Keratinocyte (primary cell): ENCODE measurements around the gene MAGI2. TPM values are rescaled to one million over a fixed set of nuclear protein-coding genes. Genes with fewer than 3 reads are reported as not detected.

Experiments used
- DNase-seq: peaks from one replicate; pipeline ENCODE4 v3.0.0-alpha.2; 2011; ENCODE audit warnings: low read depth, missing footprints, low spot score
- FAIRE-seq: peaks from 2 replicates; lab custom pipeline; 2011; peaks lifted over from hg19 to GRCh38; lab: Jason Lieb, UNC
- H2AFZ ChIP-seq: 2 replicates; pipeline ENCODE4 v1.6.0; 2012; ENCODE audit warnings: low read length, control low read depth, inconsistent platforms; ENCODE audit not compliant: control insufficient read depth
- H3K27ac ChIP-seq: 2 replicates; pipeline ENCODE4 v1.5.1; 2011; ENCODE audit warnings: low read length; ENCODE audit not compliant: control insufficient read depth, insufficient read depth
- H3K27me3 ChIP-seq: 3 replicates; pipeline ENCODE4 v1.6.0; 2011; ENCODE audit warnings: low read length; ENCODE audit not compliant: control insufficient read depth, insufficient read depth; ENCODE audit errors: extremely low read depth
- H3K36me3 ChIP-seq, 2 experiments: 2 replicates in 1 of 2; 3 replicates in 1 of 2; pipeline ENCODE4 v1.5.1; 2011; ENCODE audit warnings: low read length in 2 of 2, mild to moderate bottlenecking in 1 of 2; ENCODE audit not compliant: control insufficient read depth in 2 of 2, insufficient read depth in 2 of 2; ENCODE audit errors: extremely low read depth in 1 of 2
- H3K4me1 ChIP-seq: 3 replicates; pipeline ENCODE4 v1.5.1; 2011; ENCODE audit warnings: low read length; ENCODE audit not compliant: control insufficient read depth, insufficient read depth; ENCODE audit errors: extremely low read depth
- H3K4me2 ChIP-seq: 3 replicates; pipeline ENCODE4 v1.6.0; 2011; ENCODE audit warnings: low read depth, low read length; ENCODE audit not compliant: control insufficient read depth, insufficient read depth; ENCODE audit errors: extremely low read depth
- H3K4me3 ChIP-seq, 3 experiments: fragments of 200-600 bp in 1 of 3; sonication (generic) in 1 of 3; 2 replicates in 2 of 3; 3 replicates in 1 of 3; pipeline ENCODE4 v1.5.1; 2011 to 2016; ENCODE audit warnings: low read length in 3 of 3, mild to moderate bottlenecking in 3 of 3, control low read depth in 2 of 3, inconsistent platforms in 1 of 3, low read depth in 1 of 3, mixed read lengths in 1 of 3, mixed run types in 1 of 3, moderate library complexity in 1 of 3; ENCODE audit not compliant: control insufficient read depth in 2 of 3, insufficient read depth in 2 of 3; ENCODE audit errors: extremely low read depth in 1 of 3
- H3K79me2 ChIP-seq: 2 replicates; pipeline ENCODE4 v1.6.0; 2012; ENCODE audit warnings: low read length; ENCODE audit not compliant: control insufficient read depth, insufficient read depth
- H3K9ac ChIP-seq: 3 replicates; pipeline ENCODE4 v1.6.0; 2011; ENCODE audit warnings: low read length; ENCODE audit not compliant: control insufficient read depth, insufficient read depth; ENCODE audit errors: extremely low read depth
- H3K9me1 ChIP-seq: 3 replicates; pipeline ENCODE4 v1.6.0; 2011; ENCODE audit warnings: low read length; ENCODE audit not compliant: control insufficient read depth, insufficient read depth; ENCODE audit errors: extremely low read depth
- H3K9me3 ChIP-seq: 2 replicates; pipeline ENCODE4 v1.5.1; 2012; ENCODE audit warnings: low read depth, low read length; ENCODE audit not compliant: control insufficient read depth
- H4K20me1 ChIP-seq: 3 replicates; pipeline ENCODE4 v1.6.0; 2011; ENCODE audit warnings: low read length; ENCODE audit not compliant: control insufficient read depth, insufficient read depth; ENCODE audit errors: extremely low read depth
- EZH2 ChIP-seq: IDR thresholded peaks from one replicate; pipeline ENCODE4 v1.6.1; 2012; ENCODE audit warnings: inconsistent platforms, mild to moderate bottlenecking, low read length, moderate library complexity
- dilution Hi-C: fragments of 300-500 bp; cut with MboI; formaldehyde crosslinking; loops from one replicate; pipeline ENCODE4 v1.7.0; 2020; ENCODE audit warnings: low sequenced_read_pairs; ENCODE audit not compliant: extremely low pct_ligation_motif_present
- polyA plus RNA-seq, 5 experiments: library from polyadenylated mRNA; depleted of rRNA in 3 of 5; stranded (reverse) in 3 of 5; stranded (forward) in 1 of 5; unstranded in 1 of 5; fragments of >200 nt; gene quantifications; 1 replicate in 1 of 5; 2 replicates in 3 of 5; 3 replicates in 1 of 5; pipeline versions ENCODE4 v1.2.1 to v1.2.3, GENCODE V29; 2011 to 2012; ENCODE audit warnings: missing spikeins in 2 of 5, low read depth in 1 of 5, low replicate concordance in 1 of 5
- TF ChIP-seq, protein P1 (sequence below), 3 experiments: IDR thresholded peaks in 1 of 3; conservative IDR thresholded peaks in 1 of 3; optimal IDR thresholded peaks in 1 of 3; 2 replicates in 2 of 3; 3 replicates in 1 of 3; pipeline versions ENCODE3 to v1.5.1; 2011; ENCODE audit warnings: low read length in 3 of 3, mild to moderate bottlenecking in 3 of 3, moderate library complexity in 2 of 3, control low read depth in 1 of 3, inconsistent platforms in 1 of 3; ENCODE audit not compliant: insufficient read depth in 2 of 3; ENCODE audit errors: extremely low read depth in 1 of 3

The MAGI2 gene
- polyA plus RNA-seq, 1 donor (not counting 4 experiments of a cell fraction or from before 2014, with no cell fraction given), result 0.07 TPM

DNA sequence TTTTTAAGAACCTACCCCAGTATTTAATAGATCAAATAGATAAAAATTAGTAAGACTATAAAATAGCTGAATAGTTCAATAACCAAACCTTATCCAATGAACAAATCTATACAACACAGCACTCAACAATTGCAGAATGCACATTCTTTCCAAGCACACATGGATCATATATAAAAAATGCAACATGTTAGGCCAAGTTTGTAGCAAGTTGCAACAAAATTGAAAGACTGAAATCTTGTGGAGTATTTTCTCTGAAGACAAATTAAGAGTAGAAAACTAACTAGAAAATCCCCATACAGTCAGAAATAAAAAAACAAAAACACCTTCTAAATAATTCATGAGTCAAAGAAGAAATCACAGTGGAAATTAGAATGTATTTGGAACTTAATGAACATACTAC is 1337.6 kb downstream of the MAGI2 start:
- no peaks in the 10 kb centered on the region for H3K9me3 ChIP-seq
- TF ChIP-seq, protein P1, sequence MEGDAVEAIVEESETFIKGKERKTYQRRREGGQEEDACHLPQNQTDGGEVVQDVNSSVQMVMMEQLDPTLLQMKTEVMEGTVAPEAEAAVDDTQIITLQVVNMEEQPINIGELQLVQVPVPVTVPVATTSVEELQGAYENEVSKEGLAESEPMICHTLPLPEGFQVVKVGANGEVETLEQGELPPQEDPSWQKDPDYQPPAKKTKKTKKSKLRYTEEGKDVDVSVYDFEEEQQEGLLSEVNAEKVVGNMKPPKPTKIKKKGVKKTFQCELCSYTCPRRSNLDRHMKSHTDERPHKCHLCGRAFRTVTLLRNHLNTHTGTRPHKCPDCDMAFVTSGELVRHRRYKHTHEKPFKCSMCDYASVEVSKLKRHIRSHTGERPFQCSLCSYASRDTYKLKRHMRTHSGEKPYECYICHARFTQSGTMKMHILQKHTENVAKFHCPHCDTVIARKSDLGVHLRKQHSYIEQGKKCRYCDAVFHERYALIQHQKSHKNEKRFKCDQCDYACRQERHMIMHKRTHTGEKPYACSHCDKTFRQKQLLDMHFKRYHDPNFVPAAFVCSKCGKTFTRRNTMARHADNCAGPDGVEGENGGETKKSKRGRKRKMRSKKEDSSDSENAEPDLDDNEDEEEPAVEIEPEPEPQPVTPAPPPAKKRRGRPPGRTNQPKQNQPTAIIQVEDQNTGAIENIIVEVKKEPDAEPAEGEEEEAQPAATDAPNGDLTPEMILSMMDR (optimal IDR thresholded peaks at IDR 0.05 in 1 of 3, IDR thresholded peaks at IDR 0.05 in 1 of 3, conservative IDR thresholded peaks at IDR 0.05 in 1 of 3; ENCODE audit: extremely low read depth in 1 of 3, insufficient read depth in 2 of 3, low read length in 3 of 3), result no peak
- TF ChIP-seq EZH2, result no peak
- no peaks in the 10 kb centered on the region for H3K9me1 ChIP-seq
- H3K36me3 ChIP-seq, result no peaks in the 10 kb centered on the region
- no peaks in the 10 kb centered on the region for H4K20me1 ChIP-seq
- H3K4me2 ChIP-seq, result no peak overlapping the region
- H3K9ac ChIP-seq, result no peak overlapping the region
- no peak overlapping the region for H2AFZ ChIP-seq
- no peak overlapping the region for H3K27ac ChIP-seq
- no peak for FAIRE-seq
- H3K27me3 ChIP-seq, result no peaks in the 10 kb centered on the region
- H3K4me1 ChIP-seq, result peaks cover 2% of the 10 kb centered on the region
- H3K79me2 ChIP-seq, result no peaks in the 10 kb centered on the region
- dilution Hi-C loops, result no loop called here
- no peak for DNase-seq
- H3K4me3 ChIP-seq, result no peak overlapping the region

DNA sequence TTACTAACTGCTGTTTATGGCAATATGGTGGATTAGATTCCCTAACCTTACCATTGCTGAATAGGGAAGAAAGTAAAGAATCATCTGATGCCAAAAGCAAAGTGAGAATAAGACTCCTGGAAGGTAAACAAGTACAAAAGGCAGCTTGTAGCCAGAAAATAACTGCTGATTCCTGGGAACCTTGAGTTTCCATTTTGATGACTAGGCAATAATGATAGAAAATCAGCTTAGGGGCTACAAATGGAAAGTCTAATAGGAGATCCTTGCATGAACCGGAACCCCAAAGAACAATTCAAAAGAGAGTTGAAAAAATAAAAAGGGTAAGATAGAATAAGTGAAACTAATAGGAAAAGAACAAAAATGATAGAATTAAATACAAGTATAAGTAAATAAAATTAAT is 1338.5 kb downstream of the MAGI2 start:
- FAIRE-seq (no peak), DNase-seq (no peak)
- Histone ChIP-seq H3K9me3 (no peaks in the 10 kb centered on the region), H3K27ac (no peak overlapping the region), H3K9me1 (no peaks in the 10 kb centered on the region), H2AFZ (no peak overlapping the region), H3K27me3 (no peaks in the 10 kb centered on the region), H3K4me1 (peaks cover 2% of the 10 kb centered on the region), H4K20me1 (no peaks in the 10 kb centered on the region), H3K4me2 (no peak overlapping the region), H3K4me3 (no peak overlapping the region), H3K36me3 (no peaks in the 10 kb centered on the region), H3K79me2 (no peaks in the 10 kb centered on the region), H3K9ac (no peak overlapping the region)
- TF ChIP-seq EZH2, result no peak
- TF ChIP-seq, protein P1 (optimal IDR thresholded peaks at IDR 0.05 in 1 of 3, IDR thresholded peaks at IDR 0.05 in 1 of 3, conservative IDR thresholded peaks at IDR 0.05 in 1 of 3; ENCODE audit: extremely low read depth in 1 of 3, insufficient read depth in 2 of 3, low read length in 3 of 3), result no peak
- dilution Hi-C loops, result no loop called here
